HepG2 (cell line): ENCODE results near the gene ANKS6.

Experiments used
- CTCF ChIP-seq: sonication (generic); formaldehyde crosslinking; IDR thresholded peaks from 2 replicates; pipeline ENCODE4 v1.5.0; 2020; ENCODE audit warnings: mild to moderate bottlenecking, missing genetic modification reagents, moderate library complexity
- EP300 ChIP-seq, 3 experiments: sonication (generic) in 1 of 3; formaldehyde crosslinking in 1 of 3; IDR thresholded peaks; 2 replicates each; pipeline versions ENCODE4 v1.5.1 to v1.6.1; 2011 to 2020; ENCODE audit warnings: low read depth in 2 of 3, low read length in 2 of 3, borderline replicate concordance in 1 of 3, improper control_type of control experiment in 1 of 3, mild to moderate bottlenecking in 1 of 3, missing genetic modification reagents in 1 of 3, moderate library complexity in 1 of 3

GRCh38 chr9:98815391-98815951 is 19.1 kb upstream of the ANKS6 start:
- TF ChIP-seq EP300 (IDR thresholded peaks at IDR 0.05; ENCODE audit: low read depth in 2 of 2, low read length in 2 of 2): no peak
- no peak for TF ChIP-seq EP300 (CRISPR knock-in tag; IDR thresholded peaks at IDR 0.05; ENCODE audit: borderline replicate concordance)
- no peak for TF ChIP-seq CTCF (CRISPR knock-in tag)
